Cardiac muscle cell (in vitro differentiated cells and primary cell): ENCODE data around the gene AAGAB. TPM values are rescaled to one million over a fixed set of nuclear protein-coding genes. Genes with fewer than 3 reads are reported as not detected.

Experiments
- DNase-seq, 2 donors: peaks; one replicate each; pipeline versions ENCODE4 v3.0.0 to v3.0.0-alpha.2; 2010 to 2017; ENCODE audit warnings: low read depth in 1 of 2, low spot score in 1 of 2
- H3K27ac ChIP-seq: fragments of 200-600 bp; sonication (generic); 2 replicates; pipeline ENCODE4 v1.5.1; 2016
- H3K27me3 ChIP-seq: fragments of 200-600 bp; sonication (generic); 2 replicates; pipeline ENCODE4 v1.6.0; 2016; ENCODE audit warnings: control low read depth
- H3K36me3 ChIP-seq: fragments of 200-600 bp; sonication (generic); 2 replicates; pipeline ENCODE4 v1.5.1; 2016; ENCODE audit warnings: control low read depth
- H3K4me1 ChIP-seq: fragments of 200-600 bp; sonication (generic); 2 replicates; pipeline ENCODE4 v1.8.1; 2017; ENCODE audit warnings: low read depth, mild to moderate bottlenecking, mixed run types
- H3K4me3 ChIP-seq: fragments of 200-600 bp; sonication (generic); 2 replicates; pipeline ENCODE4 v1.5.1; 2016; ENCODE audit warnings: mild to moderate bottlenecking
- H3K9me3 ChIP-seq: fragments of 200-600 bp; sonication (generic); 2 replicates; pipeline ENCODE4 v1.5.1; 2017; ENCODE audit warnings: low read depth, mild to moderate bottlenecking, control low read depth
- CTCF ChIP-seq: IDR thresholded peaks from 2 replicates; pipeline ENCODE4 v1.5.1; 2012; ENCODE audit warnings: low read depth, mild to moderate bottlenecking, low read length
- polyA plus RNA-seq: library from polyadenylated mRNA; unstranded; fragments of >200 nt; fragmentation: Nextera tagmentation; extraction: Ambion mirVana; gene quantifications from 2 replicates; pipeline ENCODE4 v1.2.1, GENCODE V29; 2016
- total RNA-seq: library from RNA; depleted of rRNA; stranded (reverse); fragments of >200 nt; gene quantifications from 2 replicates; pipeline ENCODE4 v1.2.3, GENCODE V29; 2016

Gene AAGAB
- total and polyA plus RNA-seq, 2 experiments from 2014 or later = 27.8 to 45.3 TPM

- H3K27ac ChIP-seq = no peak overlapping the region
- no peaks in the 10 kb centered on the region for H3K27me3 ChIP-seq
- no peaks in the 10 kb centered on the region for H3K9me3 ChIP-seq
- no peaks in the 10 kb centered on the region for H3K36me3 ChIP-seq
- no peak overlapping the region for H3K4me3 ChIP-seq
- peaks cover 35% of the 10 kb centered on the region for H3K4me1 ChIP-seq
- DNase-seq = no peak
- TF ChIP-seq CTCF = no peak
These were observed 93.0 kb downstream of the AAGAB start for GRCh38 chr15:67161412-67161811.

GRCh38 chr15:67158367-67158766, 96.1 kb downstream of the AAGAB start:
- no peak overlapping the region for H3K27ac ChIP-seq
- no peak for TF ChIP-seq CTCF
- no peaks in the 10 kb centered on the region for H3K36me3 ChIP-seq
- peaks cover 11% of the 10 kb centered on the region for H3K4me1 ChIP-seq
- DNase-seq = no peak
- no peaks in the 10 kb centered on the region for H3K9me3 ChIP-seq
- no peak overlapping the region for H3K4me3 ChIP-seq
- H3K27me3 ChIP-seq = no peaks in the 10 kb centered on the region

- no peak overlapping the region for H3K27ac ChIP-seq
- H3K36me3 ChIP-seq = no peaks in the 10 kb centered on the region
- H3K9me3 ChIP-seq = no peaks in the 10 kb centered on the region
- no peaks in the 10 kb centered on the region for H3K27me3 ChIP-seq
- TF ChIP-seq CTCF = no peak
- no peak for DNase-seq
- no peak overlapping the region for H3K4me3 ChIP-seq
- peaks cover 9% of the 10 kb centered on the region for H3K4me1 ChIP-seq
These were observed 96.8 kb downstream of the AAGAB start for GRCh38 chr15:67157521-67158252.

- peaks cover 6% of the 10 kb centered on the region for H3K4me1 ChIP-seq
These were observed 97.6 kb downstream of the AAGAB start for GRCh38 chr15:67156834-67157233.

GRCh38 chr15:67156426-67156825, 98.0 kb downstream of the AAGAB start:
- Histone ChIP-seq H3K4me1 (peaks cover 2% of the 10 kb centered on the region), H3K4me3 (no peak overlapping the region), H3K36me3 (no peaks in the 10 kb centered on the region), H3K9me3 (no peaks in the 10 kb centered on the region), H3K27ac (no peak overlapping the region), H3K27me3 (no peaks in the 10 kb centered on the region)
- no peak for DNase-seq
- no peak for TF ChIP-seq CTCF

More at GRCh38 chr15:67156834-67157233, 97.6 kb downstream of the AAGAB start:
- no peak overlapping the region for H3K27ac ChIP-seq
- H3K4me3 ChIP-seq = no peak overlapping the region
- no peak for DNase-seq
- no peaks in the 10 kb centered on the region for H3K9me3 ChIP-seq
- no peak for TF ChIP-seq CTCF
- no peaks in the 10 kb centered on the region for H3K36me3 ChIP-seq
- no peaks in the 10 kb centered on the region for H3K27me3 ChIP-seq
